SK-N-SH (cell line): ENCODE data around the gene AZU1. TPM values are rescaled to one million over a fixed set of nuclear protein-coding genes. Genes with fewer than 3 reads are reported as not detected.

Experiments used
- CTCF ChIA-PET: fragments of 300-600, 350-600 bp; formaldehyde crosslinking; extraction: SDS; loops from one replicate; lab custom pipeline; 2021; lab: Yijun Ruan, JAX
- POLR2A ChIA-PET: fragments of 350-600 bp; sonication (Branson Sonifier 250); formaldehyde crosslinking; extraction: SDS; loops from one replicate; lab custom pipeline; 2020; ENCODE audit warnings: antibody characterized with exemption, inconsistent platforms; lab: Yijun Ruan, JAX
- DNase-seq: peaks from one replicate; pipeline ENCODE4 v3.0.0; 2012
- H2AFZ ChIP-seq: fragments of 200-600 bp; sonication (generic); 2 replicates; pipeline ENCODE4 v1.8.1; 2016; ENCODE audit warnings: antibody characterized with exemption, mild to moderate bottlenecking, low read depth
- H3F3A ChIP-seq: fragments of 200-600 bp; sonication (generic); replicated peaks from 2 replicates; pipeline ENCODE3; 2016; ENCODE audit warnings: antibody characterized with exemption, mild to moderate bottlenecking; ENCODE audit not compliant: insufficient read depth
- H3K27ac ChIP-seq, 2 experiments: fragments of 200-500 bp in 1 of 2; fragments of 200-600 bp in 1 of 2; sonication (Bioruptor generic) in 1 of 2; sonication (generic), shearing (Covaris generic) in 1 of 2; 2 replicates each; pipeline versions ENCODE4 v1.5.1 to v1.6.1; 2014 to 2016; ENCODE audit warnings: low read depth in 2 of 2, inconsistent platforms in 1 of 2, low read length in 1 of 2, mild to moderate bottlenecking in 1 of 2, mixed read lengths in 1 of 2
- H3K27me3 ChIP-seq: fragments of 200-600 bp; sonication (generic), shearing (Covaris generic); 2 replicates; pipeline ENCODE4 v1.6.1; 2016; ENCODE audit warnings: mixed run types; ENCODE audit not compliant: insufficient read depth
- H3K36me3 ChIP-seq, 2 experiments: fragments of 200-500 bp in 1 of 2; fragments of 200-600 bp in 1 of 2; sonication (Bioruptor generic) in 1 of 2; sonication (generic) in 1 of 2; replicated peaks in 1 of 2; 2 replicates each; pipeline versions ENCODE3 to v1.5.1; 2014 to 2016; ENCODE audit warnings: low read length in 1 of 2, mild to moderate bottlenecking in 1 of 2; ENCODE audit not compliant: insufficient read depth in 2 of 2, control insufficient read depth in 1 of 2
- H3K4me1 ChIP-seq, 2 experiments: fragments of 200-500 bp in 1 of 2; fragments of 200-600 bp in 1 of 2; sonication (Bioruptor generic) in 1 of 2; sonication (generic), shearing (Covaris generic) in 1 of 2; 2 replicates each; pipeline versions ENCODE4 v1.5.1 to v1.6.1; 2014 to 2016; ENCODE audit warnings: low read depth in 1 of 2, low read length in 1 of 2, mixed run types in 1 of 2; ENCODE audit not compliant: insufficient read depth in 2 of 2, control insufficient read depth in 1 of 2
- H3K4me2 ChIP-seq: fragments of 200-600 bp; sonication (generic), shearing (Covaris generic); 2 replicates; pipeline ENCODE4 v1.6.1; 2017; ENCODE audit warnings: mixed run types
- H3K4me3 ChIP-seq, 2 experiments: fragments of 200-500 bp in 1 of 2; fragments of 200-600 bp in 1 of 2; sonication (Bioruptor generic) in 1 of 2; sonication (generic), shearing (Covaris generic) in 1 of 2; 2 replicates each; pipeline versions ENCODE4 v1.5.1 to v1.8.1; 2014 to 2016; ENCODE audit warnings: low read depth in 2 of 2, inconsistent platforms in 1 of 2, low read length in 1 of 2, mild to moderate bottlenecking in 1 of 2, mixed read lengths in 1 of 2, moderate library complexity in 1 of 2
- H3K79me2 ChIP-seq: fragments of 200-600 bp; sonication (generic); 2 replicates; pipeline ENCODE4 v1.8.1; 2017; ENCODE audit warnings: mild to moderate bottlenecking; ENCODE audit not compliant: insufficient read depth
- H3K9ac ChIP-seq: fragments of 200-600 bp; sonication (generic); 2 replicates; pipeline ENCODE4 v1.6.1; 2017; ENCODE audit warnings: mixed run types
- H3K9me2 ChIP-seq: fragments of 200-600 bp; sonication (generic); 2 replicates; pipeline ENCODE4 v1.6.1; 2017; ENCODE audit warnings: mixed run types
- H3K9me3 ChIP-seq: fragments of 200-600 bp; sonication (generic); 2 replicates; pipeline ENCODE4 v1.6.1; 2017; ENCODE audit warnings: mixed run types, mild to moderate bottlenecking, moderate library complexity
- H4K20me1 ChIP-seq: fragments of 200-600 bp; sonication (generic); 2 replicates; pipeline ENCODE4 v1.6.1; 2017; ENCODE audit warnings: mild to moderate bottlenecking, mixed run types; ENCODE audit not compliant: insufficient read depth
- CHD2 ChIP-seq: fragments of 150-350 bp; IDR thresholded peaks from 2 replicates; pipeline ENCODE4 v1.6.1; 2018; ENCODE audit warnings: low read length; ENCODE audit not compliant: partially characterized antibody
- EP300 ChIP-seq, 2 experiments: IDR thresholded peaks; 2 replicates each; pipeline versions ENCODE4 v1.4.0 to v1.6.1; 2012; ENCODE audit warnings: borderline replicate concordance in 1 of 2, low read depth in 1 of 2, low read length in 1 of 2
- EZH2phosphoT487 ChIP-seq: fragments of 200-600 bp; sonication (generic); IDR thresholded peaks from 2 replicates; pipeline ENCODE4 v1.6.1; 2017; ENCODE audit warnings: low read depth, mixed run types, mild to moderate bottlenecking, antibody characterized with exemption, moderate library complexity, borderline replicate concordance
- JUND ChIP-seq: IDR thresholded peaks from 2 replicates; pipeline ENCODE4 v1.4.0; 2012
- MEF2A ChIP-seq: IDR thresholded peaks from 2 replicates; pipeline ENCODE4 v1.4.0; 2012; ENCODE audit warnings: low read depth, borderline replicate concordance
- NFIC ChIP-seq: IDR thresholded peaks from 2 replicates; pipeline ENCODE4 v1.4.0; 2012; ENCODE audit warnings: borderline replicate concordance
- NRF1 ChIP-seq: IDR thresholded peaks from 2 replicates; pipeline ENCODE4 v1.6.1; 2012; ENCODE audit warnings: low read depth, mild to moderate bottlenecking, low read length
- RFX5 ChIP-seq: IDR thresholded peaks from 2 replicates; pipeline ENCODE4 v1.6.1; 2012; ENCODE audit warnings: mild to moderate bottlenecking, improper control_type of control experiment, low read length
- TEAD4 ChIP-seq: IDR thresholded peaks from 2 replicates; pipeline ENCODE4 v1.4.0; 2012; ENCODE audit warnings: mild to moderate bottlenecking, borderline replicate concordance; ENCODE audit not compliant: insufficient read depth
- YY1 ChIP-seq: IDR thresholded peaks from 2 replicates; pipeline ENCODE4 v1.4.0; 2012; ENCODE audit warnings: low read depth, mild to moderate bottlenecking
- WGBS: methylation state at CpG from one replicate; pipeline ENCODE4 v1.1.6; 2017; ENCODE audit warnings: low lambda C conversion rate; 5-methylcytosine and 5-hydroxymethylcytosine counted together
- polyA plus RNA-seq, 3 experiments: library from polyadenylated mRNA; depleted of rRNA; stranded (reverse); fragments of >200 nt; gene quantifications; 2 replicates each; pipeline ENCODE4 v1.2.3, GENCODE V29; 2012
- TF ChIP-seq, protein P1 (sequence below): IDR thresholded peaks from 2 replicates; pipeline ENCODE4 v1.4.0; 2012; ENCODE audit warnings: low read depth
- TF ChIP-seq, protein P2 (sequence below): fragments of 150-350 bp; IDR thresholded peaks from 2 replicates; pipeline ENCODE4 v1.6.1; 2017; ENCODE audit warnings: antibody characterized with exemption, low read length, low read depth, borderline replicate concordance
- TF ChIP-seq, protein P3 (sequence below): fragments of 150-350 bp; IDR thresholded peaks from 2 replicates; pipeline ENCODE4 v1.6.1; 2016; ENCODE audit warnings: mild to moderate bottlenecking, low read depth, low read length
- TF ChIP-seq, protein P4 (sequence below): IDR thresholded peaks from 2 replicates; pipeline ENCODE4 v1.6.1; 2012; ENCODE audit warnings: mild to moderate bottlenecking, low read depth, low read length, moderate library complexity

Gene AZU1
- polyA plus RNA-seq, 1 of the 3 experiments (the other 2 are of a cell fraction), result 0.15 TPM

DNA sequence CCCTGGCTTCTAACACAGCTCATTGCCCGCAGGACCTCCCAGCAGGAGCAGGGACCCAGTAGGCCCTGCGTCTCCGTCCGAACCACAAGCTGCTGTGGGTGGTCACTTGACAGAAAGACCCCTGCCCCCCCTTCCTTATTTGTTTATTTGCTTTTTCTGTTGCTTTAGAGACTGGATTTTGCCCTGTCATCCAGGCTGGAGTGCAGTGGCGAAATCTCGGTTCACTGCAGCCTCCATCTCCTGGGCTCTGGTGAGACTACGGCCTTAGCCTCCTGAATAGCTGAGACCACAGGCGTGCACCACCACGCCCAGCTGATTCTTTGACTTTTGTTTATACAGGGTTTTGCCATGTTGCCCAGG lies 38.0 kb upstream of the AZU1 start (continued):
- TF ChIP-seq, protein P1, sequence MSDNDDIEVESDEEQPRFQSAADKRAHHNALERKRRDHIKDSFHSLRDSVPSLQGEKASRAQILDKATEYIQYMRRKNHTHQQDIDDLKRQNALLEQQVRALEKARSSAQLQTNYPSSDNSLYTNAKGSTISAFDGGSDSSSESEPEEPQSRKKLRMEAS, result no peak

DNA sequence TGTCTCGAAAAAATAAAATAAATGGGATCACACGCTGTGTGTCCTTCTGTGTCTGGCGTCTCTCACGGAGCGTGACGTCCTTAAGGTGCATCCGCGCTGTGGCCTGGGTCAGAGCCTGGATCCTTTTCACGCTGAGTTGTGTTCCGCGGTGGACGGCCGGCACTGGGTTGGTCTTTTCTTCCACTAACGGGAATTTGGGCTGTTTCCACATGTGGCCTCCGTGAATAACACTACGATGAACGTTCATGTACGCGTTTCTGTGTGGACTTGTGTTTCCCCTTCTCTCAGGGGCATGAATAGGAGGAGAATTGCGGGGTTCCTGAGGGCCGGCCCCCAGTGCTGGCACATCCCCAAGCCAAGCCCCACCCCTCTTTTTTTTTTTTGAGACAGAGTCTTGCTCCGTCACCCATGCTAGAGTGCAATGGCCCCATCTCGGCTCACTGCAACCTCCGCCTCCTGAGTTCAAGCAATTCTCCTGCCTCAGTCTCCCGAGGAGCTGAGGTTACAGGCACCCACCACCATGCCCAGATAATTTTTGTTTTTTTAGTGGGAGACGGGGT lies 36.5 kb upstream of the AZU1 start:
- Histone ChIP-seq H3K79me2 (no peaks in the 10 kb centered on the region), H3K4me2 (no peak overlapping the region), H3K4me1 (peaks cover 0 to 17% of the 10 kb centered on the region in 2 experiments; a peak in 1 of 4 replicates), H3K27me3 (no peaks in the 10 kb centered on the region), H4K20me1 (no peaks in the 10 kb centered on the region), H3K9ac (no peak overlapping the region), H3F3A (peaks cover 4% of the 10 kb centered on the region), H3K4me3 (no peak overlapping the region), H2AFZ (no peak overlapping the region), H3K27ac (no peak overlapping the region), H3K9me2 (no peaks in the 10 kb centered on the region), H3K9me3 (no peaks in the 10 kb centered on the region), H3K36me3 (no peaks in the 10 kb centered on the region)
- no peak for DNase-seq
- CTCF ChIA-PET, result interaction anchor here (1.7 kb wide), 1 partner anchor 22 kb away, joined by 5 read pairs; no protein-coding TSS in a partner anchor
- POLR2A ChIA-PET, result no interaction called here
- no peak for TF ChIP-seq NRF1
- no peak for TF ChIP-seq RFX5
- TF ChIP-seq EP300 (IDR thresholded peaks at IDR 0.05; ENCODE audit: borderline replicate concordance in 1 of 2, low read depth in 1 of 2, low read length in 1 of 2), result no peak
- TF ChIP-seq JUND, result no peak
- TF ChIP-seq, protein P2, sequence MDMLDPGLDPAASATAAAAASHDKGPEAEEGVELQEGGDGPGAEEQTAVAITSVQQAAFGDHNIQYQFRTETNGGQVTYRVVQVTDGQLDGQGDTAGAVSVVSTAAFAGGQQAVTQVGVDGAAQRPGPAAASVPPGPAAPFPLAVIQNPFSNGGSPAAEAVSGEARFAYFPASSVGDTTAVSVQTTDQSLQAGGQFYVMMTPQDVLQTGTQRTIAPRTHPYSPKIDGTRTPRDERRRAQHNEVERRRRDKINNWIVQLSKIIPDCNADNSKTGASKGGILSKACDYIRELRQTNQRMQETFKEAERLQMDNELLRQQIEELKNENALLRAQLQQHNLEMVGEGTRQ, result no peak
- no peak for TF ChIP-seq CHD2
- no peak for TF ChIP-seq EZH2phosphoT487
- no peak for TF ChIP-seq NFIC
- TF ChIP-seq YY1, result no peak
- no peak for TF ChIP-seq TEAD4
- TF ChIP-seq, protein P3, sequence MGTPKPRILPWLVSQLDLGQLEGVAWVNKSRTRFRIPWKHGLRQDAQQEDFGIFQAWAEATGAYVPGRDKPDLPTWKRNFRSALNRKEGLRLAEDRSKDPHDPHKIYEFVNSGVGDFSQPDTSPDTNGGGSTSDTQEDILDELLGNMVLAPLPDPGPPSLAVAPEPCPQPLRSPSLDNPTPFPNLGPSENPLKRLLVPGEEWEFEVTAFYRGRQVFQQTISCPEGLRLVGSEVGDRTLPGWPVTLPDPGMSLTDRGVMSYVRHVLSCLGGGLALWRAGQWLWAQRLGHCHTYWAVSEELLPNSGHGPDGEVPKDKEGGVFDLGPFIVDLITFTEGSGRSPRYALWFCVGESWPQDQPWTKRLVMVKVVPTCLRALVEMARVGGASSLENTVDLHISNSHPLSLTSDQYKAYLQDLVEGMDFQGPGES, result no peak
- TF ChIP-seq, protein P4, sequence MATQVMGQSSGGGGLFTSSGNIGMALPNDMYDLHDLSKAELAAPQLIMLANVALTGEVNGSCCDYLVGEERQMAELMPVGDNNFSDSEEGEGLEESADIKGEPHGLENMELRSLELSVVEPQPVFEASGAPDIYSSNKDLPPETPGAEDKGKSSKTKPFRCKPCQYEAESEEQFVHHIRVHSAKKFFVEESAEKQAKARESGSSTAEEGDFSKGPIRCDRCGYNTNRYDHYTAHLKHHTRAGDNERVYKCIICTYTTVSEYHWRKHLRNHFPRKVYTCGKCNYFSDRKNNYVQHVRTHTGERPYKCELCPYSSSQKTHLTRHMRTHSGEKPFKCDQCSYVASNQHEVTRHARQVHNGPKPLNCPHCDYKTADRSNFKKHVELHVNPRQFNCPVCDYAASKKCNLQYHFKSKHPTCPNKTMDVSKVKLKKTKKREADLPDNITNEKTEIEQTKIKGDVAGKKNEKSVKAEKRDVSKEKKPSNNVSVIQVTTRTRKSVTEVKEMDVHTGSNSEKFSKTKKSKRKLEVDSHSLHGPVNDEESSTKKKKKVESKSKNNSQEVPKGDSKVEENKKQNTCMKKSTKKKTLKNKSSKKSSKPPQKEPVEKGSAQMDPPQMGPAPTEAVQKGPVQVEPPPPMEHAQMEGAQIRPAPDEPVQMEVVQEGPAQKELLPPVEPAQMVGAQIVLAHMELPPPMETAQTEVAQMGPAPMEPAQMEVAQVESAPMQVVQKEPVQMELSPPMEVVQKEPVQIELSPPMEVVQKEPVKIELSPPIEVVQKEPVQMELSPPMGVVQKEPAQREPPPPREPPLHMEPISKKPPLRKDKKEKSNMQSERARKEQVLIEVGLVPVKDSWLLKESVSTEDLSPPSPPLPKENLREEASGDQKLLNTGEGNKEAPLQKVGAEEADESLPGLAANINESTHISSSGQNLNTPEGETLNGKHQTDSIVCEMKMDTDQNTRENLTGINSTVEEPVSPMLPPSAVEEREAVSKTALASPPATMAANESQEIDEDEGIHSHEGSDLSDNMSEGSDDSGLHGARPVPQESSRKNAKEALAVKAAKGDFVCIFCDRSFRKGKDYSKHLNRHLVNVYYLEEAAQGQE, result no peak
- no peak for TF ChIP-seq MEF2A
- WGBS, result 92% methylated on average over 26 of the region's 26 CpGs
